Colonic mucosa (tissue), 4 donors: ENCODE data around the gene PIEZO1. TPM values are rescaled to one million over a fixed set of nuclear protein-coding genes. Genes with fewer than 3 reads are reported as not detected.
"Not testable (repeated sequence)": the region's sequence is repeated elsewhere in the genome, so short reads cannot be mapped to it uniquely, and the experiment has no call there.

Experiments used
- DNase-seq: peaks from one replicate; pipeline ENCODE4 v3.0.0-alpha.2; 2020
- H3K27ac ChIP-seq: fragments of 200-600 bp; one replicate; pipeline ENCODE4 v1.8.0; 2021
- H3K27me3 ChIP-seq: fragments of 200-600 bp; one replicate; pipeline ENCODE4 v1.8.0; 2021
- H3K36me3 ChIP-seq: fragments of 200-600 bp; one replicate; pipeline ENCODE4 v1.8.0; 2021
- H3K4me1 ChIP-seq: fragments of 200-600 bp; one replicate; pipeline ENCODE4 v1.8.0; 2021; ENCODE audit warnings: mild to moderate bottlenecking
- H3K4me3 ChIP-seq: fragments of 200-600 bp; one replicate; pipeline ENCODE4 v1.8.0; 2021
- H3K9ac ChIP-seq, 2 donors: one replicate each; pipeline ENCODE4 v1.7.0; 2013; ENCODE audit warnings: control low read depth in 2 of 2, low read depth in 2 of 2, low read length in 2 of 2
- H3K9me3 ChIP-seq: fragments of 200-600 bp; one replicate; pipeline ENCODE4 v1.8.0; 2021
- intact Hi-C: fragments of 100-400 bp; cut with DNase I; formaldehyde crosslinking; loops from one replicate; pipeline ENCODE4 v1.14.1; 2022
- microRNA-seq: library from miRNA; unstranded; fragments of <30 nt; microRNA quantifications from one replicate; pipeline ENCODE4, GENCODE V29; 2019
- total RNA-seq, 2 donors: library from RNA; stranded (reverse); fragmentation: NEBNext Ultra II Directional in 1 of 2; extraction: Animal tissue kit (Norgen Biotek cat#: 25700) in 1 of 2; gene quantifications; one replicate each; pipeline ENCODE4 v1.2.1, GENCODE V29; 2021
- TF ChIP-seq, protein P1 (sequence below): fragments of 200-600 bp; IDR thresholded peaks from one replicate; pipeline ENCODE4 v1.8.0; 2022; ENCODE audit warnings: antibody characterized with exemption, mild to moderate bottlenecking
- donor health status: healthy.
- donor health status: DM: no; HTN: no; CAD: no.
- donor health status: DM: no; HTN: no; CAD: no.

The PIEZO1 gene
- total RNA-seq, 2 donors from 2014 or later = 104 to 118 TPM

- Histone ChIP-seq H3K27ac (no peak overlapping the region), H3K4me1 (no peaks in the 10 kb centered on the region), H3K9me3 (no peaks in the 10 kb centered on the region), H3K36me3 (no peaks in the 10 kb centered on the region), H3K4me3 (no peak overlapping the region), H3K27me3 (no peaks in the 10 kb centered on the region), H3K9ac (no peak overlapping the region)
- DNase-seq = no peak
- TF ChIP-seq, protein P1, sequence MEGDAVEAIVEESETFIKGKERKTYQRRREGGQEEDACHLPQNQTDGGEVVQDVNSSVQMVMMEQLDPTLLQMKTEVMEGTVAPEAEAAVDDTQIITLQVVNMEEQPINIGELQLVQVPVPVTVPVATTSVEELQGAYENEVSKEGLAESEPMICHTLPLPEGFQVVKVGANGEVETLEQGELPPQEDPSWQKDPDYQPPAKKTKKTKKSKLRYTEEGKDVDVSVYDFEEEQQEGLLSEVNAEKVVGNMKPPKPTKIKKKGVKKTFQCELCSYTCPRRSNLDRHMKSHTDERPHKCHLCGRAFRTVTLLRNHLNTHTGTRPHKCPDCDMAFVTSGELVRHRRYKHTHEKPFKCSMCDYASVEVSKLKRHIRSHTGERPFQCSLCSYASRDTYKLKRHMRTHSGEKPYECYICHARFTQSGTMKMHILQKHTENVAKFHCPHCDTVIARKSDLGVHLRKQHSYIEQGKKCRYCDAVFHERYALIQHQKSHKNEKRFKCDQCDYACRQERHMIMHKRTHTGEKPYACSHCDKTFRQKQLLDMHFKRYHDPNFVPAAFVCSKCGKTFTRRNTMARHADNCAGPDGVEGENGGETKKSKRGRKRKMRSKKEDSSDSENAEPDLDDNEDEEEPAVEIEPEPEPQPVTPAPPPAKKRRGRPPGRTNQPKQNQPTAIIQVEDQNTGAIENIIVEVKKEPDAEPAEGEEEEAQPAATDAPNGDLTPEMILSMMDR = no peak
- intact Hi-C loops = no loop called here
These were observed 113.2 kb downstream of the PIEZO1 start for GRCh38 chr16:88671806-88672205.

GRCh38 chr16:88669980-88670379, 115.0 kb downstream of the PIEZO1 start:
- TF ChIP-seq, protein P1 = no peak
- no peak overlapping the region for H3K9ac ChIP-seq
- intact Hi-C loops = no loop called here
- no peak overlapping the region for H3K27ac ChIP-seq
- H3K27me3 ChIP-seq = no peaks in the 10 kb centered on the region
- H3K9me3 ChIP-seq = no peaks in the 10 kb centered on the region
- H3K4me3 ChIP-seq = no peak overlapping the region
- no peaks in the 10 kb centered on the region for H3K4me1 ChIP-seq
- no peak for DNase-seq
- no peaks in the 10 kb centered on the region for H3K36me3 ChIP-seq

- intact Hi-C loops = not testable (repeated sequence)
These were observed 115.5 kb downstream of the PIEZO1 start for GRCh38 chr16:88669493-88669892.

DNA sequence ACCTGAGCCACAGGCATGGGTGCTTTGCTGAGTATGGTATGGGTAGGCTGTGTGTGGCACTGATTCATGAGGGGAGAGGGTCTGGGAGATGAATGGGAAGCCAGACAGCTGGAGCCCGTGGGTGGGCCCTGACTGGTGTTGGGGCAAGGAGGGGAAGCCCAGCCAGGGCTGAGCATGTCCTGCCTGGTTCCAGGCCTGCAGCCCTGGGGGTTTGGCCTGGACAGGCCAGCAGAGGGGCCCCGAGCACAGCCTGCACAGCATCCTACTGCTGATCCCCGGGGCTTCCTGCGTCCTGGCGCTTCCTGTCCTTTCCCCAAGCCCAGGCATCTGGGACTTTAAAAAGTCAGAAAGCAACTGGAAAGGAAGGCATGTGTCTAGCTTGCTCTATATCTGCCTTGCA, 117.6 kb downstream of the PIEZO1 start:
- no peak for DNase-seq

More at GRCh38 chr16:88669493-88669892, 115.5 kb downstream of the PIEZO1 start:
- not testable (repeated sequence) for H3K4me1 ChIP-seq, H3K4me3 ChIP-seq, H3K9ac ChIP-seq, H3K36me3 ChIP-seq, H3K27ac ChIP-seq, H3K27me3 ChIP-seq, H3K9me3 ChIP-seq, DNase-seq

GRCh38 chr16:88665570-88665969, 119.5 kb downstream of the PIEZO1 start:
- H3K4me3 ChIP-seq = no peak overlapping the region
- H3K9ac ChIP-seq = no peak overlapping the region
- intact Hi-C loops = no loop called here
- no peaks in the 10 kb centered on the region for H3K27me3 ChIP-seq
- TF ChIP-seq, protein P1 = no peak
- no peaks in the 10 kb centered on the region for H3K9me3 ChIP-seq
- DNase-seq = no peak
- H3K36me3 ChIP-seq = no peaks in the 10 kb centered on the region
- peaks cover 4% of the 10 kb centered on the region for H3K4me1 ChIP-seq
- H3K27ac ChIP-seq = no peak overlapping the region

More for the DNA sequence above, 117.6 kb downstream of the PIEZO1 start:
- H3K27ac ChIP-seq = no peak overlapping the region
- no peaks in the 10 kb centered on the region for H3K4me1 ChIP-seq
- H3K9ac ChIP-seq = no peak overlapping the region
- no peaks in the 10 kb centered on the region for H3K27me3 ChIP-seq
- intact Hi-C loops = no loop called here
- H3K4me3 ChIP-seq = no peak overlapping the region
- TF ChIP-seq, protein P1 = no peak
- H3K36me3 ChIP-seq = no peaks in the 10 kb centered on the region
- H3K9me3 ChIP-seq = no peaks in the 10 kb centered on the region

Small RNA genes within 50 kb of the gene (microRNA-seq; reads per million reads assigned to microRNA genes)
- gene MIR4722 = not detected

Other genes starting within 250 kb of the PIEZO1 start
- 10 to 100 TPM; 31.9 to 66.3 TPM for gene ZC3H18, start 214.8 kb downstream of the PIEZO1 start, total RNA-seq
- not detected for gene IL17C, start 146.6 kb downstream of the PIEZO1 start, total RNA-seq
- gene CYBA, start 134.2 kb downstream of the PIEZO1 start, total RNA-seq = 100 to 1,000 TPM; 368 to 389 TPM
- 100 to 1,000 TPM in 1 of 2 donors, 10 to 100 TPM in 1; 86.2 to 132 TPM for gene MVD, start 122.1 kb downstream of the PIEZO1 start, total RNA-seq
- under 1 TPM; 0.25 to 0.40 TPM for gene SNAI3, start 98.7 kb downstream of the PIEZO1 start, total RNA-seq
- gene RNF166, start 78.8 kb downstream of the PIEZO1 start, total RNA-seq = 1 to 10 TPM; 9.2 to 9.3 TPM
- gene CTU2, start 78.7 kb downstream of the PIEZO1 start, total RNA-seq = 10 to 100 TPM in 1 of 2 donors, 1 to 10 TPM in 1; 7.8 to 23.1 TPM
- gene CDT1, start 18.6 kb upstream of the PIEZO1 start, total RNA-seq = 10 to 100 TPM; 14.9 to 71.7 TPM
- gene APRT, start 26.7 kb upstream of the PIEZO1 start, total RNA-seq = 100 to 1,000 TPM; 103 to 273 TPM
- gene GALNS, start 71.7 kb upstream of the PIEZO1 start, total RNA-seq = 10 to 100 TPM; 22.8 to 44.5 TPM
- gene TRAPPC2L, start 71.9 kb upstream of the PIEZO1 start, total RNA-seq = 10 to 100 TPM; 33.8 to 57.3 TPM
- gene PABPN1L, start 81.4 kb upstream of the PIEZO1 start, total RNA-seq = not detected
- 10 to 100 TPM; 10.1 to 10.5 TPM for gene CBFA2T3, start 192.0 kb upstream of the PIEZO1 start, total RNA-seq